VCaP (cell line): ENCODE results near the gene THAP6.

Experiments used
- H3K27ac ChIP-seq: fragments of 450-650 bp; 2 replicates; pipeline ENCODE4 v1.5.1; 2017
- CTCF ChIP-seq: fragments of 450-650 bp; conservative IDR thresholded peaks from 2 replicates; pipeline ENCODE4 v1.5.1; 2017; ENCODE audit warnings: mild to moderate bottlenecking, moderate library complexity

Gene THAP6, protein sequence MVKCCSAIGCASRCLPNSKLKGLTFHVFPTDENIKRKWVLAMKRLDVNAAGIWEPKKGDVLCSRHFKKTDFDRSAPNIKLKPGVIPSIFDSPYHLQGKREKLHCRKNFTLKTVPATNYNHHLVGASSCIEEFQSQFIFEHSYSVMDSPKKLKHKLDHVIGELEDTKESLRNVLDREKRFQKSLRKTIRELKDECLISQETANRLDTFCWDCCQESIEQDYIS

GRCh38 chr4:75514131-75514948, at the start of gene THAP6, which contains the start of gene RCHY1:
Gene THAP6, plus strand, starts transcription at chr4:75514473. Its CDS starts 980 bp downstream, at chr4:75515453.
Gene RCHY1, minus strand, starts transcription at chr4:75514403. Its CDS starts 117 bp downstream, at chr4:75514286.
- 0 out of 2 replicates have a peak, but pooled peaks have one; percentile 6 for TF ChIP-seq CTCF
- peak within 1 kb of the TSS; percentile 91 for H3K27ac ChIP-seq

DNA sequence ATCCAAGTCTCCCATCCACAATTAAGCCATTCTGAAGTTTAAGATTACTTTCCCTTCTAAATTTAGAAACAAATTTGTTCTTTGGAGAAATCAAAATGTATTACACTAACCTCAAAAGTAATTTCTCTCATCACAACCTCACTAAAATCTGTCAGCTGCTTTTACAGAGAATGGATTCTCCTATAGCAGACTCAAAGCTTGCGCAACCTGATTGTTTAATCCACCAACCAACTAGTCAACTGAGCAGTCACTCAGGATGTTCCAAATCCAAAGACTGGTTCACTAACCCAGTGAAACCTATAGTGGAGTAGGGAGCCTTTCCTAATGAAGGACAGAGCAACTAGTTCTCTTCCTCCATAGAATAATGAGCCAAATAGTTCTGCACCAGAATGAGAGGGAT, 44.4 kb upstream of the THAP6 start:
- no peak overlapping the region for H3K27ac ChIP-seq
- no peak for TF ChIP-seq CTCF

GRCh38 chr4:75470738-75471137, 43.5 kb upstream of the THAP6 start:
- TF ChIP-seq CTCF = no peak
- no peak overlapping the region for H3K27ac ChIP-seq

DNA sequence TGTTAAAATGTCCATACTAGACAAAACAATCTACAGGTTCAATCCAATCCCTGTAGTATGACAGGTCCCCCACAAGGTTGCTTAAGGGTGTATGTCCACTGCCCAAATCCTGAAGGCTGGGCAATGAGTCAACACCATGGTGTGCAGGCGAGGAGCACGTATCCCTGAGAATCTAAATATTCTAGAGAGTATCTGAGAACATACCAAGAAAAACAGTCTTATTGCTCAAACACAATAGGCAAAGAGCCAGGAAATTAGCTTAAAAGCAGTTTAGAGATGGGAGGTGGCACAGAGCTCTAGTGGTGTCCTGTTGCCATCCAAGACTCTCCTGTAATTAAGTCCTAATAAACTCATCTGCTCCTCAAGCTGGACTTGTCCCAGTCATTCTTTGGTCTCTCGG, 37.1 kb upstream of the THAP6 start:
- no peak for TF ChIP-seq CTCF
- no peak overlapping the region for H3K27ac ChIP-seq

DNA sequence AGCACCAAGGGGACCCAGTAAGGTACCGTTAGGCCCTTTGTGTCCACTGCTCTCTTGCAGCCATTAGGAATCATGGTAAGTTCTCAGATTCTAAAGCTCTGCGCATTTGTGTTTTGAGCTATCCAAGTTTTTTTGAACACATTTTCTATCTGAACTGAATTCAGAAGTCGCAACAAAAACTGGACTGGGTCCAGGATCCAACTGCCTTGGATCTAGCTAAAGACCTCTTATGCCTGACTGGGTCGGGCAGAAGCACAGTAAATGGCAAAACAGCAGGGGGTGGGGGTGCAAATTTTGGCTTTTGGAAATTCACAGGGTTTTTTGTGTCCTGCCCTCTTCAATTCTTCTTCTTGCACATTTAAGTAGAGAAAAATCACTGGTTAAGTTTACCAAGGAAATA, 30.1 kb upstream of the THAP6 start:
- H3K27ac ChIP-seq = no peak overlapping the region

DNA sequence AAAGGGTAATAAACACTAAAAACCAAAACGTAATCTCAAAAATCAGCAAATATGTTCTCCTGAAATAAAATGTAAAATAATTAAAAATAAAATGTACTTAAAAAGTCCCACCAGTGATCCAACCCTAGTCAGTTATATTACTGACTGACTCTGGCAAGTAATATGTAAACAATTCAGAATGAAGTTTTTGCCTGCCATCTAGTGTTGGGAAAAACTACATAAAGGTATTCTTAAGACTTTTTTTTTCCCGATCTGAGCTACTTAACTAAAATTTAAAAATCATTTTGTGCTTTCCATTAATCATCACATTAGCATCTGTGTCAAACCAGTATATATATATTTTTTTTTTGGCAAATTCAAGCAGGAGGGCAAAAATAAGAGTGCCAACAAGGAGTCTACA, 24.1 kb upstream of the THAP6 start:
- no peak overlapping the region for H3K27ac ChIP-seq
- peak; percentile 79 for TF ChIP-seq CTCF

More for the DNA sequence above, 30.1 kb upstream of the THAP6 start:
- no peak for TF ChIP-seq CTCF

GRCh38 chr4:75494563-75494962, 19.7 kb upstream of the THAP6 start:
- no peak for TF ChIP-seq CTCF
- no peak overlapping the region for H3K27ac ChIP-seq
